Spleen (tissue), 7 donors: ENCODE data around the gene JPH2.

Source experiments
- CTCF ChIP-seq, 11 experiments: fragments of 200-600 bp in 7 of 11; fragments of 450-650 bp in 4 of 11; sonication (generic) in 4 of 11; IDR thresholded peaks in 8 of 11; conservative IDR thresholded peaks in 3 of 11; 1 replicate in 7 of 11; 2 replicates in 4 of 11; pipeline versions ENCODE4 v1.4.0 to v1.8.0; 2016 to 2021; ENCODE audit warnings: antibody characterized with exemption in 11 of 11, inconsistent platforms in 4 of 11, mild to moderate bottlenecking in 1 of 11
- POLR2A ChIP-seq, 3 donors: fragments of 450-650 bp; IDR thresholded peaks; one replicate each; pipeline ENCODE4 v1.5.1; 2017; ENCODE audit warnings: antibody characterized with exemption in 3 of 3, mild to moderate bottlenecking in 1 of 3
- donor health status: DM: no; HTN: no; CAD: no; lungs with moderate emphysema.
- donor health status: DM: no; HTN: no; CAD: no.
- donor health status: DM: no; HTN: no; CAD: no.

DNA sequence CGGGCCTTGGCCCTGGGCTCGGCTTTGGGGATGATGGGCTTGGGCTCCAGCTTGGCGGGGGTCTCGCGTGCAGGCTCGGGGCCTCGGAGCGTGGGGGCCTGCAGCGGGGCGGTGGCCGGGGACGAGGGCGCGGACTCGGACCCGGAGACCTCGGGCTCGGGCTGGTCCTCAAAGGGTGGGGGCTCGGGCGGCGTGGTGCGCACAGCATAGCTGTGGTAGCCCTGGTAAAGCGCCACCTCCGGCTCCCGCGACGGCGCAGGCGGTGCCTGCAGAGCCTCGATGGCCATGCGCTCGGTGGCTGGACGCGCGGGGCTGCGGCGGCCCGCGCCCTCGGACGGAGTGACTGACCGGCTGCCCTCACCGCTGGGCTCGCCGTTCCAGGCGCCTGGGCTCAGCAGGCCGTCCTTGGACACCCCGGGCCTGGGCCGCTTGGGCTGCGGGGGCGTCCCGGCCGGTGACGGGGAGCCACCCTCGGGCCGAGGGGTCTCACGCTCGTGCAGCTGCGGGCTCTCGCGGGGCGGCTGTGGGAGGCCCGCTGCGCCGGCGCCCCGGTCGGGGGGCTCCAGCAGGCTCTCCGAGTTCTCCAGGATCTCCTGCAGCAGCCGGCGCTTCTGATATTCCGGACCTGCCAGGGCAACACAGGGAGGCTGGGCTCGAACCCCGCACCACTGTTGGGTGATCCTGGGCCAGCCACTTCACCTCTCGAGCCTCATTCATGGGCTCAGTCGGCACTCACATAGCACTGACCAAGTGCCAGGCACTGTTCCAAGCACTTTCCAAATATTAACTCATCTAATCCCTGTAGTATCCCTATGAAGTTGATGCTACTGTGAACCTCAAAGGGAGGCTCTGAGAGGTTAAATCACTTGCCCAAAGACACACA is 71.0 kb downstream of the JPH2 start:
- no peak for TF ChIP-seq CTCF (IDR thresholded peaks at IDR 0.05 in 8 of 11, conservative IDR thresholded peaks at IDR 0.05 in 3 of 11)
- no peak for TF ChIP-seq POLR2A (IDR thresholded peaks at IDR 0.05)
